HG03558 (cell line): ENCODE measurements around the gene TNS1.

Experiments used
- ATAC-seq: cut with Tn5 transposase; IDR thresholded peaks from one replicate; pipeline ENCODE4 v1.9.1; 2021; ENCODE audit warnings: moderate number of reproducible peaks; ENCODE audit not compliant: unreplicated experiment; ENCODE audit errors: extremely low read depth

The TNS1 gene

GRCh38 chr2:217966423-217967070, 36.2 kb downstream of the TNS1 start:
- no peak for ATAC-seq

GRCh38 chr2:217964275-217965161, 38.3 kb downstream of the TNS1 start:
- ATAC-seq, result no peak

GRCh38 chr2:217960351-217960750, 42.4 kb downstream of the TNS1 start:
- ATAC-seq, result no peak

- no peak for ATAC-seq
Observed at GRCh38 chr2:217959723-217960122, 43.1 kb downstream of the TNS1 start.

GRCh38 chr2:217958884-217959225, 43.9 kb downstream of the TNS1 start:
- ATAC-seq, result no peak

GRCh38 chr2:217958206-217958883, 44.5 kb downstream of the TNS1 start:
- ATAC-seq, result no peak

GRCh38 chr2:217956586-217957457, 46.0 kb downstream of the TNS1 start:
- no peak for ATAC-seq

GRCh38 chr2:217955881-217956493, 46.8 kb downstream of the TNS1 start:
- no peak for ATAC-seq

GRCh38 chr2:217954971-217955740, 47.6 kb downstream of the TNS1 start:
- no peak for ATAC-seq

GRCh38 chr2:217954469-217954868, 48.3 kb downstream of the TNS1 start:
- no peak for ATAC-seq

GRCh38 chr2:217954051-217954450, 48.7 kb downstream of the TNS1 start:
- ATAC-seq, result no peak

- ATAC-seq, result no peak
Observed at GRCh38 chr2:217953531-217953932, 49.3 kb downstream of the TNS1 start.

- no peak for ATAC-seq
Observed at GRCh38 chr2:217953011-217953481, 49.7 kb downstream of the TNS1 start.

GRCh38 chr2:217952409-217952808, 50.4 kb downstream of the TNS1 start:
- ATAC-seq, result no peak

- ATAC-seq, result no peak
Observed at GRCh38 chr2:217951521-217952247, 51.1 kb downstream of the TNS1 start.

- no peak for ATAC-seq
Observed at GRCh38 chr2:217951091-217951490, 51.7 kb downstream of the TNS1 start.

GRCh38 chr2:217950401-217950871, 52.4 kb downstream of the TNS1 start:
- no peak for ATAC-seq

- no peak for ATAC-seq
Observed at GRCh38 chr2:217949447-217949846, 53.3 kb downstream of the TNS1 start.
